ENCODE measurements around the gene CDK15.
"Not testable (repeated sequence)": the region's sequence is repeated elsewhere in the genome, so short reads cannot be mapped to it uniquely, and the experiment has no call there.

CDK15 gene

DNA sequence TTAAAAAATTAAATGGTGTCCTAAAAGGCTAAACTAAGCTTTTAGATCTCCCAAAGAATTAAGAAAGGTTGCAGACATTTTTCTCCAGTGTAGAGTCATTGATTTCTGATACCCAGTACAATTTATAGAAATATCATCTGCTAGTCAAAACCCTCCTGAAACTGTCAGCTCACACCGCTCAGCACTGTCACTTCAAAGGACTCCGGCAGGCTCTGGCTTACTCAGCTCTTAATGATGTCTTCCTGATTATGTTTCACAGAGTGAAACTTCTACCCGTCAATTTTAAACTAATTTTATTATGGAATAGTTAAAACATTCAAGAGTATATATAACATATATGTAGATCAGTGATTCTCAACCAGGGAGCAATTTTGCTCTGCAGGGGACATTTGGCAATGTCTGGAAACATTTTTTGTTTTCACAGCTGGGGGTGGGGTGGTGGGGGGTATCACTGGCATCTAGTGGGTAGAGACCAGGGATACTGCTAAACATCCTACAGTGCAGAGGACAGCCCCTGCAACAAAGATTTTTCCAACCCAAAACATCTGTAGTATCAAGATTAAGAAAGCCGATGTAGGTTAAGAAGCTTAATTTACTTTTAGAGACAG is 31.6 kb downstream of the CDK15 start:
- TF ChIP-seq, protein P1, sequence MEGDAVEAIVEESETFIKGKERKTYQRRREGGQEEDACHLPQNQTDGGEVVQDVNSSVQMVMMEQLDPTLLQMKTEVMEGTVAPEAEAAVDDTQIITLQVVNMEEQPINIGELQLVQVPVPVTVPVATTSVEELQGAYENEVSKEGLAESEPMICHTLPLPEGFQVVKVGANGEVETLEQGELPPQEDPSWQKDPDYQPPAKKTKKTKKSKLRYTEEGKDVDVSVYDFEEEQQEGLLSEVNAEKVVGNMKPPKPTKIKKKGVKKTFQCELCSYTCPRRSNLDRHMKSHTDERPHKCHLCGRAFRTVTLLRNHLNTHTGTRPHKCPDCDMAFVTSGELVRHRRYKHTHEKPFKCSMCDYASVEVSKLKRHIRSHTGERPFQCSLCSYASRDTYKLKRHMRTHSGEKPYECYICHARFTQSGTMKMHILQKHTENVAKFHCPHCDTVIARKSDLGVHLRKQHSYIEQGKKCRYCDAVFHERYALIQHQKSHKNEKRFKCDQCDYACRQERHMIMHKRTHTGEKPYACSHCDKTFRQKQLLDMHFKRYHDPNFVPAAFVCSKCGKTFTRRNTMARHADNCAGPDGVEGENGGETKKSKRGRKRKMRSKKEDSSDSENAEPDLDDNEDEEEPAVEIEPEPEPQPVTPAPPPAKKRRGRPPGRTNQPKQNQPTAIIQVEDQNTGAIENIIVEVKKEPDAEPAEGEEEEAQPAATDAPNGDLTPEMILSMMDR (IDR thresholded peaks at IDR 0.05; ENCODE audit: control insufficient read depth, extremely low read depth, insufficient read depth) = no peak
- DNase-seq (ENCODE audit: low read depth) = no peak
- H3K4me3 ChIP-seq (ENCODE audit: low read depth, low read length) = no peak overlapping the region

DNA sequence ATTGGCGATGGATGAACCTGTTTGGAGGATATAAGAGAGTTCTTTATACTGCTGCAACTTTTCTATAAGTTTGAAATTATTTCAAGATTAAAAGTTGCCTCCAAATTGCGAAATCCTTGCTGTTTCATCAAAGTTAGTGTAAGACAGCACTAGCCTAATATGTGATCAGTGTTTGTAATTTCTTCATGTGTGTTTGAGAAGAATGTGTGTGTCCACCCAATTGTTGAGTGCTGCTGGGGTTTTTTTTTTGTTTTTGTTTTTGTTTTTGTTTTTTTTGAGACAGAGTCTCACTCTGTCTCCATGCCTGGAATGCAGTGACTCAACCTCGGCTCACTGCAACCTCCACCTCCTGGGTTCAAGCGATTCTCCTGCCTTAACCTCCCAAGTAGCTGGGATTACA is 33.4 kb downstream of the CDK15 start:
- TF ChIP-seq, protein P1 (IDR thresholded peaks at IDR 0.05; ENCODE audit: control insufficient read depth, extremely low read depth, insufficient read depth) = no peak
- H3K4me3 ChIP-seq (ENCODE audit: low read depth, low read length) = no peak overlapping the region
- DNase-seq (ENCODE audit: low read depth) = no peak

DNA sequence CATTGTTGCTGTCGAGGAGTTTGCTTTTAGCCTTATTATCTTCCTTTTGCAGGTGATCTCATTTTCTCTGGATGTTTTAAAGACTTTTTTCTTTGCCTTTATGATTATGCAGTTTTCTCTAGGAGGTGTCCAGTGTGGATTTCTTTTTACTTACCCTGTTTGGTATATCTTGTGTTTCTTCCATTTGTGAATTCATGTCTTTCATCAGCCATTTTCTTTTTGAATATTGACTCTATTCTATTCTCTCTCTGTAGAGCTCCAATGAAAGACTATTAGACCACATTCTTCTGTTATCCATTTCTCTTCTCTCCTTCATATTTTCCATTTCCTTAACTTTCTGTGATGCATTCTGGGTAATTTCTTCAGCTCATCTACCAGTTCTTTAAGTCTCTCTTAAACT is 34.4 kb downstream of the CDK15 start:
- no peak overlapping the region for H3K4me3 ChIP-seq (ENCODE audit: low read depth, low read length)
- TF ChIP-seq, protein P1 (IDR thresholded peaks at IDR 0.05; ENCODE audit: control insufficient read depth, extremely low read depth, insufficient read depth) = no peak
- DNase-seq (ENCODE audit: low read depth) = no peak

DNA sequence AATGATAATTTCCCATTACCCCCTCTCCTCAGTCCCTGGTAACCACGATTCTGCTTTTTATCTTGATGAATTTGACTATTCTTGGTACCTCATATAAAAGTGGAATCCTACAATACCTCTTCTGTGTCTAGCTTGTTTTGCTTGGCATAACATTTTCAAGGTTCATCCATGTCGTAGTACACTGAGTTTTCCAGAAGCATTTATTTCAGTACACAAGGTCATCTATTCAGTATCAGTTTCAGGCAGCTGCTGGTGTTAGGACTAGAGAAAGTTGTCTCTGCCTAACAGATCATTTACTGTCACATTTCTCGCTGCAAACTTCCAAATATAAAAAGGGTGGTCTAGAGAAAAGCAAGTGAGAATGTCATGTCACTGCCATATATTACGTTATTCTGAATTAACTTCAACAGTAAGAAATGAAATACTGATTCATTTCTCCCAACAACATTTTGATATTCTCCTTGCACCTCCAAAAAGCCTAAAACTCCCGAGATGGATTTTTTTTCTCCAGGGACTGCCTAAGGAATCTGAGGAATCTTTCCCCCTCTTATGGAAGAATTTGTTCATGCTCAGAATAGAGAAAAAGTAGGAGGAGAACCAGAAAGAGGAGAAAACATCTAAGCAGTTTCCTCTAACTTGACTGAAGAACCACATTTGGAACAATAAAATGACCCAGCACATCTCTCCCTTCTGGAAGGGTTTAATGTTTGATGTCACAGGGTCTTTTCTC is 36.0 kb downstream of the CDK15 start:
- TF ChIP-seq, protein P1 (IDR thresholded peaks at IDR 0.05; ENCODE audit: control insufficient read depth, extremely low read depth, insufficient read depth) = no peak
- H3K4me3 ChIP-seq (ENCODE audit: low read depth, low read length) = no peak overlapping the region
- DNase-seq (ENCODE audit: low read depth) = no peak

DNA sequence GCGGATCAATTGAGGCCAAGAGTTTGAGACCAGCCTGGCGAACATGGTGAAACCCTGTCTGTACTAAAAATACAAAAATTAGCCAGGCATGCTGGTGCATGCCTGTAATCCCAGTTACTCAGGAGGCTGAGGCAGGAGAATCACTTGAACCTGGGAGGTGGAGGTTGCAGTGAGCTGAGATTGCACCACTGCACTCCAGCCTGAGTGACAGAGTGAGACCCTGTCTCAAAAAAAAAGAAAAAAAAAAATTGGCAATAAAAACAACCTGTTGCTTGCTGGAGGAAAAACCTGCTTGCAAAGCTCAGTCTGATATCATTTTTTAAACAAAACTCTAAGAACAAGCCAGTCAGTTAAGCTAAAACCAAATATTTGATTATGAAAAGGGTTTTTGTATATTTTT is 38.6 kb downstream of the CDK15 start:
- H3K4me3 ChIP-seq (ENCODE audit: low read depth, low read length); DNase-seq (ENCODE audit: low read depth): not testable (repeated sequence)

DNA sequence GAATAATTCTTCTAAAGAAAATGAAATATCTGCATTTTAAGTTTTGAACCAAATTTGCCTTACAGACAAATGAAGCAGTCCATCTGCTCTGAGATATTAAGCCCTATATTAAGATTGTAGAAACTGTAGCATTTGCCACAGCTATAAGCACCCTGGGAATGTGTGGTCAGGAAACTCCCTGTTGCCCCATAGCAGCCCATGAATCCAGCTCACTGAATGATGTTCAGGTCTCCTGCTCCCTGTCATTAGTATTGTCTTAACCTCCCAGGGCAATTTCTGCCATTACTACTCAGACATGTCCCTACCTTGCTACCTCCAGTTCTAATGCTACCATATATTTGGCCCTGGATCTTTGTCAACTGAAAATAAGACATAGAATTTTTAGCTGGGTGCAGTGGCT is 41.1 kb downstream of the CDK15 start:
- TF ChIP-seq, protein P1 (IDR thresholded peaks at IDR 0.05; ENCODE audit: control insufficient read depth, extremely low read depth, insufficient read depth) = no peak
- H3K4me3 ChIP-seq (ENCODE audit: low read depth, low read length) = no peak overlapping the region
- no peak for DNase-seq (ENCODE audit: low read depth)

DNA sequence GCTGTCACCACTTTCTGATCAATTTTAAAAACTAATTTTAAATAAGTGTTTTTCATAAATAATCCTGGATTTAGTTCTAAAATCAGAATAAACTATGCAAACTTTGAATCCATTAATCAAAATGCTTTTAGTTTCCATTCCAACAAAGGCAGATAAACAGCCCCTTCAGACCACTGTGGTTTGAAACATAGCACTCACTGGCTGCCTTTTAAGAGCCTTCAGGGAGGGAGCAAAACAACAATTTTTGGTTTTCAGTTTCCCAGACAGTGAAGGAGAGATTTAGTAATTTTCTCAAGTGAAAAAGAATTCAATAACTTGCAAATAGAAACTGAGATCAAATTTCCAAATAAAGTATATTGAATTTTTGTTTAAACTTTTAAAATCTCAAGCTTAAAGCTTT is 46.1 kb downstream of the CDK15 start:
- no peak overlapping the region for H3K4me3 ChIP-seq (ENCODE audit: low read depth, low read length)
- DNase-seq (ENCODE audit: low read depth) = no peak
- TF ChIP-seq, protein P1 (IDR thresholded peaks at IDR 0.05; ENCODE audit: control insufficient read depth, extremely low read depth, insufficient read depth) = no peak

Measured in LNCaP clone FGC (cell line).